ENCODE results near the gene FHAD1.

The FHAD1 gene

DNA sequence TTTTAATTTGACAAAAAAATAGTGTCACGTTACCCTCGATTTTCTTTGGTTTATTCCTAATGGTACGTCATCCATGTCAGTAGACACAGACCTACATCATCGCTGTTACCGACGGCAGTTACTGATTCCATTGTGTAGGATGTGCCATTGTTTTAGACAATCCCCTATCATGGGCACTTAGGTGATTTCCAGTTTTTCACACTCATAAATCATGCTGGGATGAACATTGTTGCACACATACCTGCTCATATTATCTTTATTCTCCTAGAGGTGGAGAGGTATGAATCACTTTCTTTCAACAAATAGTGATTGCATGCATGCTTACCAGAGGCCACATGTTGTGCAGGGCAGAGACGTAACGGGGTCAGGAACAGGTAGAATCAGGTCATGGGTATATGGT is 83.0 kb downstream of the FHAD1 start:
- no peak for DNase-seq

DNA sequence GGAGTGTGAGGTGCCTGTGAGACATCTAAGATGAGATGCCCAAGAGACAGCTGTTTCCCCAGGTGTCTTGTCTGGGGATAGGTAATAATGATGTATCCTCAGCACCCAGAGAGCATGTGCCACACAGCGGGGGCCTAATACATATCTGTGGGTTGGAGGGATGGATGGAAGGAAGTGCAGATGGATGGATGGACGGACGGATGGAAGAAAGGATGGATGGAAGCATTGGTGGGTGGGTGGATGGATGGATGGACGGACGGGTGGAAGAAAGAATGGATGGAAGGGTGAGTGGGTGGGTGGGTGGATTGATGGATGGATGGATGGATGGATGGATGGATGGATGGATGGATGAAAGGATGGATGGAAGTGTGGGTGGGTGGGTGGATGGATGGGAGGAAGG is 84.2 kb downstream of the FHAD1 start:
- no peak for DNase-seq

DNA sequence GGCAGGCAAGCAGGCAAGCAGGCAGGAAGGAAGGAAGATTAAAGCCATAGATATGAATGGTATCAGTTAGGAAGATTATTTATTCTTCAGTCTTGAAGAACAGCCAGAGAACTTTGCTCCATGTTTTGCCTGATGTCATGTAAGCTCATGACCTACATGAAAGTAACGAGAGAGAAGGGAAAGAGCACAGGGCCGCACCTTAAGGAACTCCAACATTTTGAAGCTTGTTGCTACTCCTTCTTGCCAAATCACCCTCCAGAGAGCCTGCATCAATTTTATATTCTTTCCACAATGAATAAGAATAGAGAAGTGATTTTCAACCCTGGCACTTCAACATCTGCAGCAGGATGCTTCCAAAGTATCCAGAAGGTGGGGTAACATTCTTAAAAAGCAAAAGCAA is 84.7 kb downstream of the FHAD1 start:
- DNase-seq, result no peak

DNA sequence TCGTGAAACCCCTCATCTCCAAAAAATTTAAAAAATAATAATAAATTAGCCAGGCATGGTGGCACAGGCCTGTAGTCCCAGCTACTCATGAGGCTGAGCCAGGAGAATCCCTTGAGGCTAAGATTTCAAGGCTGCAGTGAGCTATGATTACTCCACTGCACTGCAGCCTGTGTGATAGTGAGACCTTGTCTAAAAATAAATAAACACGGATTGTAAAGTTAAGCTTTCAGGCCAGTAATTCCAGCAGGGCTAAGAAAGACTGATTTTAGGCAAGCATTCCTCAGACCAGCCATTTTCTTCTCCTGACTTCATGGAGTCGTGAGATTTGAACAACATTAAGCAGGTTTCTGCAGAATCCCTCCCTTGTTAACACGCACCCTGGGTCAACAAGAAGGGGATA is 85.5 kb downstream of the FHAD1 start:
- DNase-seq, result no peak

DNA sequence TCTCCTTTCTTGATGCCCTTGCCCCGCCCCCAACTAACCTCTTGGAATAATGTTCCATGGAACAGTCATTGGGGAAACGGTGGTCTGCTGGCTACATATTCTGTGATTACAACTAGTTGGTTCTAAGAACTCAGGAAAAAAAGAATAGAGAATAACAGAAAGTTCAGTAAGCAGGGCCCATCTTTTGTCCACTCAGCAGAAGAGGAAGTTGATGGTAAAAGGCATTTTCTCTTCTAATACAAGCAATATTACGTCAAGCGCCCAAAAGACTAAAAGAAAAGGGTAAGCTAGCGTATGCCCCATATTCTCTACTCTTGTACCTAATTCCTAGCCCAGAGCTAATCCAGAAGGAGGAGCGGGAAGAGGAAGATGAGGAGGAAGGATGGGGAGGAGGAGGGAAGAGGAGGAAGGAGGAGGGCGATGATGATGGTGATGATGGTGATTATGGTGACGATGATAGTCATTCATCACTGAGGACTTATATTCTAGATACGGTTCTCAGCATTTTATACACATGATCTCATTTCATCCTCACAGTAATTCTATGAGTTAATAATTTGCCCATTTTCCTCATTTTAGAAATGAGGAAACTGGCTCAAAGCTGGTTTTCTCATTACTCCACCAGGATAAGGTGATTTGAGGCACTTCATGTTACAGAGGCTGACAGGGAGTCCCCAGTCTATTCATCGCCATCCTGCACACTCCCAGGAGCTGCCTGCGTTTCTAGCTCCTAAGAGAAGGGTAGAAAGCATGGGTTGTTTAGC is 86.1 kb downstream of the FHAD1 start:
- no peak for DNase-seq

DNA sequence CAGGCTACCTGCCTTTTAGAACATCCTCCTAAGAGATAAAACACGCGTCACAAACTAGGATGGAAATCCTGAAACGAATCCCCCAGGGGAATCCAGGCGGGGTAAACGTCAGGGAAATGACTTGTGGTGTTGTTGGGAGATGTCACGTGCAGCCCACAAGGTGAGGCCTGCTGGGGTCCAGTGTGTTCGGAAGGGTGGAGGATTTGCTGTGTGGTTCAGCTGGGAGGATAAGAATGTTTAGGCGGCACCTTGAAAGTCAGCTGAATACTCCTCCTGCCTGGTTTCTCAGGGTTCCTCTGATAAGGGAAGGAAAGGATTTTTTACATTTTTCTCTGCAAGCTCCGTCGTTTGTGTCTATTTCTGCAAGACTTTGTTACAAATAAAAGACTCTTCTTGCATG is 88.0 kb downstream of the FHAD1 start:
- no peak for DNase-seq

DNA sequence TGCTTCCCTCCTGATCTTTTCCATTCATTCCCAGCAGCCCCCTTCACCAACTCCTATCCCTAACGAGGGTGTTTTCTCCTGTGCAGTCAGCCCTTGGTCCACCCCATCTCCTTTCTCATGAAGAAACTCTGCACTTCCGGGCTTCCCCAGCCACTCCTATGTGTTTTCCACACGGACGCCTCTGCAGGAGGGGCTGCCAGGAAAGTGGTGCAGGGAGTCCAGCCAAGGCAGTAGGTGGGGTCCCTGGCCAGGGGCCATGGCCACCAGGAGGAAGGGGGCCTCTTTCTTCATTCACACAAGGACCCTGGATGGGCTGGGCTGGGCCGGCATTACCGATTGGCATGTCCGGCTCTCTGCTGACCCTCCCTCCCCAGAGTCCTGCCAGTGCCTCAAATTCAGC is 89.8 kb downstream of the FHAD1 start:
- DNase-seq, result no peak

DNA sequence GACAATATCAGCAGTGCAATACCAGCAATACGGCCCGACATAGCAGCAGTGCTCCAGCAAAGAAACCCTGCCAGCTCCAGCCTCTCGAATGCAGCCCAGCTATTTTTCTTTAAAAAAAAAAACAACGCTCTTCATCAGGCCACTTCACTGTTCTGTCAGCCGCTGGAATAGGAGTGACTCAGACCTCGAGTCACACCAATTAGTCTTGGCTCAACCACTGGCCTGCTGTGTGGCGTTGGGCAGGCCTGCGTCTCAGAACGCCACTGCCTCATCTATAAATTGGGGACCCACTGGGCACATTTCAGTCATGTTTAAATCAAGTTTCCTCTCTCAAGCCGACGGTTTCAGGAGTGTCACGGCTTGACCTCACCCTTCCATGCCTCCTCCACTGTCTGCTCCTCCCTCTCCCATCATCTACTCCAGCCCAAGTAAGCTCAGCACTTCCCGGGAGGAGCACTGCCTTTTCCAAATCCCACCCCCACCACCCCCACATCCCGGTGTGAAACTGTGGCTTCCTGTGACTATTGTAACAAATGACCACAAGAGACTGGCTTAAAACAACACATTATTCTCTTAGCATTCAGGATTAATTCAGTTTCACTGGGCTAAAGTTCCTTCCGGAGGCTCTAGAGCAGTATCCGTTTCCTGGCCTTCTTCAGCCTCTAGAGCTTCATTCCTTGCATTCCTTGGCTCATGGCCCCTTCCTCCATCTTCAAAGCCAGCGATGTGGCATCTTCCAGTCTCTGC is 90.8 kb downstream of the FHAD1 start:
- DNase-seq, result peak; percentile 62

DNA sequence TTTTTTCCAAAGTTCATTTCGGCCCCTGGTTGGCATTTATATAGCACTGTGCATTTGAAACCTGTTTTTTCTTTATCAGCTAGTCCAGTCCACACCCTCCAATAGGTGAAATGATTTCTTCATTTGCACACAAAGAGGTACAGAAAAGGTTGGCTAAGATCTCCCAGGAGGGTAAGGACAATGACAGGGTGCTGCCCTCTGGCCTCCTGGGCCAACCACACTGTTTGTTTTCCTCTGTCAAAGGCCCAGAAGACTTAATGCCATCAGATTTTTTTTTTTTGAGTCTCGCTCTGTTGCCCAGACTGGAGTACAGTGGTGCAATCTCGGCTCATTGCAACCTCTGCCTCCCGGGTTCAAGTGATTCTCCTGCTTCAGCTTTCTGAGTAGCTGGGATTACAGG is 92.5 kb downstream of the FHAD1 start:
- no peak for DNase-seq

DNA sequence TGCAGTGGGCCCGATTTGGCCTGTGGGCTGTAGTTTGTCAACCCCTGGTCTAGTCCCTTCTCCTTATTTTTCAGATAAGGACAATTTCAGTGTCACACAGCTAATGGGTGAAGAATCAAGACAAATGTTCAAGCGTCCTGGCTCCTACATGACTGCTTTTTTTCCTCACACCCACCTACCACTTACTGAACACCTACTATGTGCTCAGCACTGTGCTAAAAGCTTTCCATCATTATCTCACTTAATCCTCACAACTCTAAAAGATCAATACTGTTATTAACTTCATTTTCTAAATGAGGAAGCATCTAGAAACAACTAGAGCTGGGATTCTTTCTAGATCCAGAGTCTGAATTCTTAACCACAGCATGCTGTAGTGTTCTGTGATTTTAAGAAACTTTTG is 94.2 kb downstream of the FHAD1 start:
- DNase-seq, result no peak

DNA sequence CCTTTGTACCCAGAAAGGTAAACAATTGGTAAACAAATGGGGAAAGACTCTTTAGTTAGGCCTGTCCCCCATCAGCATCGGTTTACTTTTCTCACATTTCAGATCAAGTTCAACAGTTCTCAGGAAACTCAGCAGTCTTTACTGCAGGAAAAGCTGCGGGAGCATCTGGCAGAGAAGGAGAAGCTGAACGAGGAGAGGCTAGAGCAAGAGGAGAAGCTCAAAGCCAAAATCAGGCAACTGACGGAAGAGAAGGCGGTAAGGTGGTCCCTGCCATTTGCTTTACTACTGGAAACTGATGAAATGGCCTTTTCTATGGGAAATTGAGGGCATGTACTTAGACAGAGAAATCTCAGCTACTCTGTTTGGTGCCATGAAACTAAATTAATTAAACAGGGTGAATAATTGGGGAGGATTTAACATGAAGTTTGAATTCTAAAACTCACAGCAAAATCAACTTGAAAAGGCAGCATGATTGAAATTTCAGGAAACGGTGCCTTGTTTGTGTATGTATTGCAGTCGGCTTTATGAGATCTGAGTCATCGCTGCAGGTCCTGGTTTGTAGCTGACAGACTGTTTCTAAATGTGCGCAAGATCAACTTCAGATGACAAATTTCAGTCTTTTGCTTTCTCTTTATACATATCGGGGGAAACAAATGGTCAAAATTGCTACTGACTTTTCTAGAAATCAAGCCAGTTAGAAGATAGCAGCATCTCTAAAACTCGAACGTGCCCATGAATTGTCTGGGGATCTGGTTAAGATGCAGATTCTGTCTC is 94.8 kb downstream of the FHAD1 start:
- peak; percentile 86 for DNase-seq

DNA sequence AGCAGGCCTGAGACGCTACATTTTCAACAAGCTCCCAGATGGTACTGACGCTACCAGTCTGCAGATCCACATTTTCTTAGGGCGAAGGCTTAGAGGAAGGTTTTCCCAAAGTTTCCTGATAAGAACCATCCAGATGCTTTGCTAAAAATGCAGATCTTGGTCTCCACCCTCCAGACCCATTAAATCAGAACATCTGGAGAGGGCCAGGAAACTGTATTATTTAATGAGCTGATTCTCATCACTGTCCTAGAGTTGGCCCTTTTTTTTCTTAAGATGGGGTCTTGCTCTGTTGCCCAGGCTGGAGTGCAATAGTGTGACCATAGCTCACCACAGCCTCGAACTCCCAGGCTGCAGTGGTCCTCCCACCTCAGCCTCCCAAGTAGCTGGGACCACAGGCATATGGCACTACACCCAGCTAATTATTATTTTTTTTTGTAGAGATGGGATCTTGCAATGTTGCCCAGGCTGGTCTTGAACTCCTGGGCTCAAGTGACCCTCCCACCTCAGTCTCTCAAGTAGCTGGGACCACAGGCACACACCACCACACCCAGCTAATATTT is 95.5 kb downstream of the FHAD1 start:
- no peak for DNase-seq

DNA sequence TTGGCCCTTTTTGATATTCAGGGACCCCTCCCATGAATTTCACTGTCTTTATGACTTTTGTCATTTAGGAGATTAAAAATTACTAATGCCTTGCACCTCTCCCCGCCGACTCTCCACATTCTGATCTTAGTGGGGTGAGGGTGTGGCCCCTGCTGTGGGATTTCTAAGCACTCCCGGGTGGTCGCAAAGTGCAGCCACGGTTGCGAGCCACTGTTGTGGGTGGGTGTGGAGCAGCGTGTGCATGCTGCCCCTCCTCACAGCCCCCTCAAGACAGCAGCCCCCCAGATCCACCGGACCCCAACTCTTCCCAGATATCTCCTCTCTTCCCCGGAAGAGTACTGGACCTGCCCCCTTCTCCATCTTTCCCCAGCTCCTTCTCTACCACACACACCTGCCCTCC is 96.1 kb downstream of the FHAD1 start:
- DNase-seq, result no peak

DNA sequence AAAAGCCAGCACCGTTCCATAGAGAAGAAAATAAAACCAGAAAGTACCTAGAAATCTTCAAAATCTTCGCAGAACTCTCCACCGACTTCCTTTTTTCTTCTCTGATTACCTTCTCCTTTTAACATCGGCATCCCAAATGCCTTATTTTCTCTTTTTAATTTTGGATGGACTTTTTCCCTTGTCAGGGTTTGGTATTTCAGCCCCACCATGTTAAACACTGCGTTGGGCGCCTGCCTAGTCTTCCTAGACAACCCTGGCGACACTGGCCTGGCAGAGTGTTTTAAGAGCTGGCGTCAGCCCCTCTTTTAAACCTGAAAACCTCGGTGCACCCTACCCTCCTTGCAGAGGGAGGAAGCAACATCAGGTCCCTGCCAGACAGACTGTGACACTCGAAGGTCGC is 96.7 kb downstream of the FHAD1 start:
- no peak for DNase-seq

DNA sequence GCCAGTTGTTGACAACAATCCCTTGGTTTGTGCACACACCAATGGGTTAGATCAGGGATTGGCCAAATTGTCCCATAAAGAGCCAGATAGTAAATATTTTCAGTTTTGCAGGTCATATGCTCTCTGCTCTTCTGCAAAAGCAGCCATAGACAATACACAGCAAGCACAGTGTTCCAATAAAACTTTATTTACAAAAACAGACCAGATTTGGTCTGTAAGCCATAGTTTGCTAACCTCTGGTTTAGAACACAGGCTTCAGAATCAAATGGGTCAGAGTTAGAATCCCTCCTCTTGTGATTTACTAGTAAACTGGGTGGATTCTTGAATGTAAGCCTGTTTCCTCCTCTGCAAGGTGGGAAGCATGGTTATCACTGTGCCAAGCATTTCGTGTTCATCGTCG is 97.4 kb downstream of the FHAD1 start:
- no peak for DNase-seq

DNA sequence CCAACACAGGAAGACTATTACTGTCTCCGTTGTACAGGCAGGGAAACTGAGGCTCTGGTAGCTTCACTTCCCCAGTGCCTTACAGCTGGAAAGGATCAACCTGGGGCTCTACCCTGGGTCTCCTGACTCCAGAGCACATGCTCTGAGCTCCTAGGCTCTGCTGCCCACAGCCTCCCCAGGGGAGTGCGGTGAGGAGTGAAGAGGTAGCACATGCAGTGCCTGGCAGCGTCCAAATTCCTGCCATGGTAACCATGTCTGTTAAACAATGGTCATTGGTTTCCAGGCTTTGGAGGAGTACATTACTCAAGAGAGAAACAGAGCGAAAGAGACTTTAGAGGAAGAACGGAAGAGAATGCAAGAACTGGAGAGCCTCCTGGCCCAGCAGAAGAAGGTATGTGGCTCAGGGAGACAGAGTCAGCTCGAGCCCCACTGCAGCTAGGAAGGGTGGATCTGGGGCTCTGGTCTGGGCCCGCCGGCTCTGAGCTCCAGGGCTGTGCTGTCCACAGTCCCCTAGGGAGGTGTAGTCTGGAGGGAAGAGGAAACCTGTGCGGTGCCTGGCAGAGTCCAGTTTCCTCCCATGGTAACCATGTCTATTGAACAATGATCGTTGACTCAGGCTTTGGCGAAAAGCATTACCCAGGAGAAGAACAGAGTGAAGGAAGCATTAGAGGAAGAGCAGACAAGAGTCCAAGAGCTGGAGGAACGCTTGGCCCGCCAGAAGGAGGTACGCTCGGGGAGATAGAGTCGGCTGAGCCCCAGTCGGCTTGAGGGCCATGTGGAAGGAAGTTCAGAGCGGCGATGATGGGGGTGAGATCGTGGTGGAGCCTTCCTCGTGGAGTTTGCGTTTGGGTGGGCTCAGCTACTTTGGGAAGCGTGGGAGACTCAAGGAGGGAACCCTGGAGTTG is 98.0 kb downstream of the FHAD1 start:
- DNase-seq, result no peak

DNA sequence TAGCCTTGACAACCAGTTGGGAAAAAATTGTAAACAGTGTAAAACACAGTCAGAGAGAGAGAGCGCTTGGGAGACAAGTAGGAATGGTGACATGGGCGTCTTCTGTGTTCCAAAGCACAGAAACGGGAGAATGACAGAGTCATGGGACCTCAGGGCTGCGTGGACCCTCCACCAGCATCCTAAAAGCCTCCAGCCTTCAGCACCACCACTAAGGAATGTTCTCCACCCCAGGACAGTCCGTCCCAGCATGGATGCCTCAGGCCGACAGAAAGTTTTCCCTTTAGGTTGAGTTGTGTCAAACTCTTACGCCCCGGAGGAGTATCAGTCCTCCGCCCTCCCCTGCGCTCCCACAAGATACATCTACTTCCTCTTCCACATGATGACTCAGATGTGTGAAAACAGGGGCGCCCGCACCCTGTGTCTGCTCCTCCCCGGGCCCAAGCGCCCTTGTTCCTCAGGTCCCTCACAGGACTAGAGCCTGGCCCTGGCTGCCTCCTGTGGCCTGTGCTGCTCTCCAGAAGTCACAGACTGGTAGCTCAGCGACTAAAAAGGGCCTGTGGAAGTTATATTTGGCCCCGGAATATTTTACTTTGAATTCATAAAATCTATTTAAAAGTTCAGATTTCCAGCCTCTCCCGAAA is 98.8 kb downstream of the FHAD1 start:
- DNase-seq, result peak; percentile 76

DNA sequence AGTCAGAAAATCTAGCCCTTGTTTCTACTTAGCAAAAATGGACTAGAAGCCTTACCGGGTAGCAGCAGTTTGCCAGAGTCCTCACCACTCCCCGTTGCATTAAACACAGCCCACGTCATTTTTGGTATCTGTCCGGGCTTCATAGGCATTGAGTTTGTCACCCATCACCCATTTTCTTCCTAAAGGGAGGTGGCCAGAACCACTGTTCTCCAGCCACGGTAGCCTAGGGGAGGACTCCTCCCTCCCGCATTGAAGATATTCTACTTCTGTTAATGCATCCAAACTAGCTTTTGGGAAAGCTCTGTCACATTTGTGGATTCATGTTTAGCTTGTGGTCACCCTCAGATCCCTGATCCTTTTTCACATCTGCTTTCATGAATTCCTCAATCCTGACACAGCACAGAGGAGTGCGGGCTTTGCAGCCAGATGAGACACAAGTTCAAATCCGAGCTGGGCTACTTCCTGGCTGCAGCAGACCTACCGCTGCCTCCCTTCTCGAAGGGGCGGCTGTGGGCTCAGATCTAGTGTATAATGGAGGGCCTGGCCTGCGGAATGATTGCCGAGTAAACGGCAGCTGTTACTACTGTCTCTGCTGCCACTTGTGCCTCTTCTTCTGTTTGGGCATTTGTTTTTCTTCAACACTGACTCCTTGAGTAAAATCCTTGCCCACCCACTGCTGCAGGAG is 99.5 kb downstream of the FHAD1 start:
- no peak for DNase-seq

DNA sequence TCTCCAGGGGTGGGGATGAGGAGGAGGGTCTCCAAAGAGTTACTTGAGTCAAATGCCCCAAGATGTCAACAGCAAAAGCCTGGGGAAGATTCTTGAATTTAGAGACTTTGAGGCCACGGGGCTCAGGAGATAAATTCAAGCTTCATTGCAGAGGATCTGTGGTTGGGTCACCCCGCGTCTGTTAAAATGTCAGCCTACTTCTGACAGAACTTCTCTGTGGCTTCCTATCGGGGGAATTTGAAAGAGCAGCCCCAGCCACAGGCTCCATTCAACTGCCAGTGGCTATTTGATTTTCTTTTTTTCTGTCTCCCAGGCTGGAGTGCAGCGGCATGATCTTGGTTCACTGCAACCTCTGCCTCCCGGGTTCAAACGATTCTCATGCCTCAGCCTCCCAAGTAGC is 100.2 kb downstream of the FHAD1 start:
- DNase-seq, result no peak

DNA sequence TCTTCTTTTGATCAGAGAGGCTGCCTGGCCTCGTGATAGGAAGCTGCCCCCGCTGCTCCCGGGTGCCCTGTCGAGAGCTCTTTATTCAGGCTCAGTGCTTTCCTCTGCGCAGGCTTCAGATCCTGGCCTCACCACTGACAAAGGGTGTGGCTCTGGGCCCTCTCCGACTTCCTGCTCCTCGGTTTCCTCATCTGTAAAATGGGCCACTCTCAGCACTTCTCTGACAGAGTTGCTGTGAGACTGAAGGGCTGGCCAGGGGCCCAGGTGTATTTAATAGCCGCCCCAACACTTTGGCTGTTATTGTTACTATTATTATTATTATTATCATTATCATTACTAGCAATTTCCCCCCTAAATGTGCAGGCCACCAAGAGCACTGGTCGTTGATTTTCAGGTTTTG is 101.6 kb downstream of the FHAD1 start:
- no peak for DNase-seq

DNA sequence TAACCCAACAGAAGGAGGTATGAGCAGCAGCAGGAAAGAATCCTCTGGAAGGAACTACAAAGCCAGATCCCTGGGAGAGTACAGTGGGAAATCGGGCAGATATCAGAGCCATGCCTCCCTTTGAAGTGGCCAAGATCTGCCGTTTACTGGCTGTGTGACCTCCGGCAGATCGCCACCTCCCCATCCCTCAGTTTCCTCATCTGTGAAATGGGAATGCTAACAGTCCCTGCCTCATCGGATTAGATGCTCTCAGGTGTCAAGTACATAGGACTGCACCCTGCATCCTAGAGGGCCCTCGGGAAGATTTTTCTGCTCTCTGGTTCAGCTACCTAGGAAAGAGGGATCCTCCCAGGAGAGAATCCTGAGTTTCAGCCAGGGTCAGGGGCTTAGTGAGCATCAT is 102.1 kb downstream of the FHAD1 start:
- no peak for DNase-seq

All from suppressor macrophage treated with lipopolysaccharide for 4 hours (primary cell).